Sigmoid colon (tissue), 7 donors: ENCODE measurements around the gene CD80. TPM values are rescaled to one million over a fixed set of nuclear protein-coding genes. Genes with fewer than 3 reads are reported as not detected.
"Not testable (repeated sequence)": the region's sequence is repeated elsewhere in the genome, so short reads cannot be mapped to it uniquely, and the experiment has no call there.

Experiments
- DNase-seq: peaks from one replicate; pipeline ENCODE4 v3.0.0-alpha.2; 2019
- H3K27ac ChIP-seq, 4 donors: fragments of 200-600 bp; sonication (generic); one replicate each; pipeline ENCODE4 v1.5.1; 2016 to 2019; ENCODE audit warnings: mild to moderate bottlenecking in 1 of 4
- H3K27me3 ChIP-seq, 3 donors: fragments of 200-600 bp; sonication (generic); one replicate each; pipeline ENCODE4 v1.5.1; 2019; ENCODE audit warnings: mild to moderate bottlenecking in 1 of 3
- H3K36me3 ChIP-seq, 4 donors: fragments of 200-600 bp; sonication (generic); one replicate each; pipeline ENCODE4 v1.5.1; 2016 to 2019
- H3K4me1 ChIP-seq, 4 donors: fragments of 200-600 bp; sonication (generic); one replicate each; pipeline ENCODE4 v1.5.1; 2017 to 2019
- H3K4me3 ChIP-seq, 4 donors: fragments of 200-600 bp; sonication (generic); one replicate each; pipeline ENCODE4 v1.5.1; 2017 to 2019; ENCODE audit warnings: mild to moderate bottlenecking in 2 of 4, moderate library complexity in 1 of 4
- H3K9me3 ChIP-seq, 4 donors: fragments of 200-600 bp in 3 of 4; sonication (generic) in 3 of 4; one replicate each; pipeline versions ENCODE4 v1.5.1 to v1.6.1; 2013 to 2019
- CTCF ChIP-seq, 4 experiments: fragments of 450-650 bp in 3 of 4; fragments of 200-600 bp in 1 of 4; IDR thresholded peaks; one replicate each; pipeline ENCODE4 v1.5.1; 2016 to 2019; ENCODE audit warnings: antibody characterized with exemption in 4 of 4, mild to moderate bottlenecking in 3 of 4, moderate library complexity in 2 of 4
- EP300 ChIP-seq, 4 donors: sonication (generic); formaldehyde crosslinking; IDR thresholded peaks; one replicate each; pipeline ENCODE4 v1.6.1; 2017; ENCODE audit warnings: antibody characterized with exemption in 4 of 4
- POLR2A ChIP-seq, 2 donors: fragments of 450-650 bp; IDR thresholded peaks; one replicate each; pipeline ENCODE4 v1.6.1; 2016; ENCODE audit warnings: antibody characterized with exemption in 2 of 2, mild to moderate bottlenecking in 2 of 2, moderate library complexity in 2 of 2
- POLR2AphosphoS5 ChIP-seq, 4 donors: sonication (generic); formaldehyde crosslinking; IDR thresholded peaks; one replicate each; pipeline ENCODE4 v1.6.1; 2017; ENCODE audit warnings: antibody characterized with exemption in 4 of 4
- WGBS, 2 donors: extraction: QIAGEN DNeasy Blood & Tissue Kit; methylation state at CpG; one replicate each; pipeline ENCODE4 v1.1.7; 2013; 5-methylcytosine and 5-hydroxymethylcytosine counted together
- intact Hi-C: fragments of 100-400 bp; cut with DNase I; formaldehyde crosslinking; loops from one replicate; pipeline ENCODE4 v1.15.1; 2023
- polyA plus RNA-seq, 3 donors: library from polyadenylated mRNA; stranded (reverse); fragments of 200-250 nt; gene quantifications; one replicate each; pipeline ENCODE4 v1.2.3, GENCODE V29; 2013
- total RNA-seq, 4 donors: library from RNA; depleted of rRNA; stranded (reverse); fragments of >200 nt; gene quantifications; one replicate each; pipeline ENCODE4 v1.1.0, GENCODE V29; 2016
- donor health status: healthy with polysubstance abuse.
- donor health status: Bipolar disorder and iron deficiency.
- donor health status: healthy.

CD80 gene
- total and polyA plus RNA-seq, 7 donors, result 0.27 to 2.2 (median 1.6) TPM; not detected in 3

- no peak for DNase-seq
- intact Hi-C loops, result no loop called here
- Histone ChIP-seq H3K27ac (no peak overlapping the region), H3K27me3 (no peaks in the 10 kb centered on the region), H3K36me3 (no peaks in the 10 kb centered on the region), H3K9me3 (no peaks in the 10 kb centered on the region), H3K4me1 (no peaks in the 10 kb centered on the region), H3K4me3 (no peak overlapping the region)
- TF ChIP-seq POLR2AphosphoS5 (IDR thresholded peaks at IDR 0.05), result no peak
- no peak for TF ChIP-seq EP300 (IDR thresholded peaks at IDR 0.05)
- TF ChIP-seq POLR2A (IDR thresholded peaks at IDR 0.05), result no peak
- TF ChIP-seq CTCF (IDR thresholded peaks at IDR 0.05), result no peak
- 80 to 92% methylated on average over 1 of the region's 1 CpG for WGBS, 2 donors
Measured at GRCh38 chr3:119555929-119556328, 3.5 kb downstream of the CD80 start.

- H3K27ac ChIP-seq, result no peak overlapping the region
- no peaks in the 10 kb centered on the region for H3K4me1 ChIP-seq
- H3K4me3 ChIP-seq, result no peak overlapping the region
- no peak for DNase-seq
- intact Hi-C loops, result no loop called here
- no peaks in the 10 kb centered on the region for H3K9me3 ChIP-seq
- WGBS, 2 donors, result 56 to 58% methylated on average over 4 of the region's 4 CpGs
- no peaks in the 10 kb centered on the region for H3K36me3 ChIP-seq
- no peaks in the 10 kb centered on the region for H3K27me3 ChIP-seq
- TF ChIP-seq CTCF (IDR thresholded peaks at IDR 0.05) (no peak), EP300 (IDR thresholded peaks at IDR 0.05) (no peak), POLR2AphosphoS5 (IDR thresholded peaks at IDR 0.05) (no peak), POLR2A (IDR thresholded peaks at IDR 0.05) (no peak)
Measured at GRCh38 chr3:119555309-119555735, 4.1 kb downstream of the CD80 start.

GRCh38 chr3:119553823-119554415 lies 5.5 kb downstream of the CD80 start:
- Histone ChIP-seq H3K36me3 (no peaks in the 10 kb centered on the region), H3K9me3 (no peaks in the 10 kb centered on the region), H3K27me3 (no peaks in the 10 kb centered on the region), H3K4me1 (no peaks in the 10 kb centered on the region), H3K27ac (no peak overlapping the region), H3K4me3 (no peak overlapping the region)
- intact Hi-C loops, result no loop called here
- no peak for TF ChIP-seq POLR2A (IDR thresholded peaks at IDR 0.05)
- no peak for TF ChIP-seq POLR2AphosphoS5 (IDR thresholded peaks at IDR 0.05)
- TF ChIP-seq EP300 (IDR thresholded peaks at IDR 0.05), result no peak
- TF ChIP-seq CTCF (IDR thresholded peaks at IDR 0.05), result no peak
- WGBS, 2 donors, result 63 to 68% methylated on average over 5 of the region's 5 CpGs
- DNase-seq, result no peak

- H3K4me3 ChIP-seq, H3K27ac ChIP-seq, intact Hi-C loops, H3K4me1 ChIP-seq, H3K27me3 ChIP-seq, H3K9me3 ChIP-seq, DNase-seq, H3K36me3 ChIP-seq: not testable (repeated sequence)
- WGBS, 2 donors, result 90 to 93% methylated on average over 6 of the region's 6 CpGs
Measured at GRCh38 chr3:119552928-119553327, 6.5 kb downstream of the CD80 start.

GRCh38 chr3:119551598-119551997 lies 7.8 kb downstream of the CD80 start:
- no peak overlapping the region for H3K4me3 ChIP-seq
- H3K27ac ChIP-seq, result no peak overlapping the region
- WGBS, 2 donors, result 89 to 93% methylated on average over 5 of the region's 5 CpGs
- DNase-seq, result no peak
- no peaks in the 10 kb centered on the region for H3K4me1 ChIP-seq
- H3K27me3 ChIP-seq, result no peaks in the 10 kb centered on the region
- TF ChIP-seq EP300 (IDR thresholded peaks at IDR 0.05) (no peak), POLR2A (IDR thresholded peaks at IDR 0.05) (no peak), CTCF (IDR thresholded peaks at IDR 0.05) (no peak), POLR2AphosphoS5 (IDR thresholded peaks at IDR 0.05) (no peak)
- no peaks in the 10 kb centered on the region for H3K36me3 ChIP-seq
- no peaks in the 10 kb centered on the region for H3K9me3 ChIP-seq
- intact Hi-C loops, result no loop called here
